ENCODE results near the gene KLHL3. TPM values are rescaled to one million over a fixed set of nuclear protein-coding genes. Genes with fewer than 3 reads are reported as not detected.

The KLHL3 gene
- total RNA-seq, 2 experiments from 2014 or later = 3.0 to 3.4 TPM

DNA sequence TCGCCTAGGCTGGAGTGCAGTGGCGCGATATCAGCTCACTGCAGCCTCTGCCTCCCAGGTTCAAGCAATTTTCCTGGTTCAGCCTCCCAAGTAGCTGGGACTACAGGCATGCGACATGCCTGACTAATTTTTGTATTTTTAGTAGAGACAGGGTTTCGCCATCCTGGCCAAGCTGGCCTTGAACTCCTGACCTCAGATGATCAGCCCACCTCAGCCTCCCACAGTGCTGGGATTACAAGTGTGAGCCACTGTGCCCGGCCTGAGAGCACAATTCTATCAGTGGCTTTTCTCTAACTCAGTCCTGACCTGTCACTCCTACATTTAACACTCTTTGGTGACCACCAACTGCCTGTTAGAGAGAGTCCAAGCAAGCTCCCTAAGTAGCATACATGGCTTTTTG, 154.1 kb downstream of the KLHL3 start:
- Mint-ChIP-seq H3K36me3 (no peaks in the 10 kb centered on the region), H3K9me3 (no peaks in the 10 kb centered on the region), H3K27ac (no peak overlapping the region), H3K27me3 (no peaks in the 10 kb centered on the region), H3K4me3 (no peak overlapping the region), H3K4me1 (ENCODE audit: low read depth) (no peaks in the 10 kb centered on the region)
- no peak for DNase-seq
- POLR2A ChIA-PET = no interaction called here
- CTCF ChIA-PET = no interaction called here
- intact Hi-C loops (cut with micrococcal nuclease) = no loop called here

DNA sequence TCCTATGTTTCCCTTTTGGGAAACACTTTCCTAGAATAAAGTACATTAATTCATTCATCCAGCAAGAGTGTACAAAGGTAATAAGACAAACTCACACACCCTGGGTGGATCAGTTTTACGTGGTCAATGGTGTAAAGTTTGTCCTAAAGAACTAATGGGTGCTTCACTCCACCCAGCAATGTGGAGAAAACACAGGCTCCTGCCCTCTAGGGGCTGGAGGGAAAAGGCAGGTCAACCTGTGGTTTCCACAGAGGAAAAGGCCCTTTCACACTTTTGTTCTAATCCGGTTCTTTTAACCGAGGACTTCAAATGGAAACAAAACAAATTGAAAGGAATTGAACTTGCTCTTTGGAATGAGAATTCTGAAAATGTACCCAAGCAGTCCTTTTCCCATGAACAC, 155.9 kb downstream of the KLHL3 start:
- H3K27me3 Mint-ChIP-seq = no peaks in the 10 kb centered on the region
- intact Hi-C loops (cut with micrococcal nuclease) = no loop called here
- POLR2A ChIA-PET = no interaction called here
- CTCF ChIA-PET = interaction anchor here (0.6 kb wide), 1 partner anchor 9 kb away, joined by 4 read pairs; no protein-coding TSS in a partner anchor
- no peaks in the 10 kb centered on the region for H3K9me3 Mint-ChIP-seq
- no peaks in the 10 kb centered on the region for H3K4me1 Mint-ChIP-seq (ENCODE audit: low read depth)
- no peaks in the 10 kb centered on the region for H3K36me3 Mint-ChIP-seq
- H3K4me3 Mint-ChIP-seq = no peak overlapping the region
- no peak overlapping the region for H3K27ac Mint-ChIP-seq
- DNase-seq = no peak

DNA sequence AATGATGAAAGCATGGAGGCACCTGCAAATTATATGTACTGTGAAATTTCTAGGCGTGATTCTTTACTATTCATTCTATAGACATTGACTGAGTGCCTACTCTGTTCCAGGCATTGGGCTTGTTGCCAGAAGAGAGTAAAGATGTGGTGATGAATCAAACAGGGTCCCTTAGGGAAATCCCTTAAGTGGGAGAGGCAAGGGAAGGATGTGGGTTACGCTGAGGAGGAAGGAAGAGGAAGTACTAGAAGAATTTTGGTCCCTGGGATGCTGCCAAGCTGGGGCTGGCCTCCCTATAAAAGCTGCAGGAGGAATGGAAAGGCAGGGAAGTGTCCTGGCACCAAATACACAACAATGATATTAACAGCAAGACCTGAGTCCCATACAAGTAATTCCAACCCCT, 160.0 kb downstream of the KLHL3 start:
- ChIA-PET CTCF (no interaction called here), POLR2A (no interaction called here)
- Mint-ChIP-seq H3K9me3 (no peaks in the 10 kb centered on the region), H3K27ac (no peak overlapping the region), H3K4me3 (no peak overlapping the region), H3K4me1 (ENCODE audit: low read depth) (no peaks in the 10 kb centered on the region), H3K27me3 (peaks cover 13% of the 10 kb centered on the region), H3K36me3 (no peaks in the 10 kb centered on the region)
- intact Hi-C loops (cut with micrococcal nuclease) = no loop called here
- DNase-seq = no peak

DNA sequence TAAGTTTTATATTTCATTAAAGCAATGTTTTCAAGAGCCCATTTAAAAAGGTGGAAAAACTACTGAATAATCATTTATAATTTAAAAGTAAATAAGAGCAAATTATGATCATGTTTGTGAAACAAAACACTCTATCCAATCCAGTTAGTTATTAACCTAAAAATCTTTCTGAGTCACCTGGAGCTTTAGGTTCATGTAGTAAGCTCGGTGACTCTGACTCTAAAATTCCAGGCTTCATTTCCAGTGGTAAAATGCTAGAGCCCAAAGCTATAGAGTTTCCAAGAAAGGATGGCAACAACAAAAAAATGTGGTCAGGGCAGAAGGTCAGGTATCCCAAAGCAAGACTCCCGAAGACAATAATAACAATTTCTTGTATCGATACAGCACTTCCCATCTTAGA, 160.7 kb downstream of the KLHL3 start:
- no peaks in the 10 kb centered on the region for H3K36me3 Mint-ChIP-seq
- H3K27ac Mint-ChIP-seq = no peak overlapping the region
- H3K9me3 Mint-ChIP-seq = no peaks in the 10 kb centered on the region
- intact Hi-C loops (cut with micrococcal nuclease) = no loop called here
- DNase-seq = no peak
- H3K27me3 Mint-ChIP-seq = peaks cover 13% of the 10 kb centered on the region
- H3K4me1 Mint-ChIP-seq (ENCODE audit: low read depth) = no peaks in the 10 kb centered on the region
- ChIA-PET CTCF (no interaction called here), POLR2A (no interaction called here)
- H3K4me3 Mint-ChIP-seq = no peak overlapping the region

DNA sequence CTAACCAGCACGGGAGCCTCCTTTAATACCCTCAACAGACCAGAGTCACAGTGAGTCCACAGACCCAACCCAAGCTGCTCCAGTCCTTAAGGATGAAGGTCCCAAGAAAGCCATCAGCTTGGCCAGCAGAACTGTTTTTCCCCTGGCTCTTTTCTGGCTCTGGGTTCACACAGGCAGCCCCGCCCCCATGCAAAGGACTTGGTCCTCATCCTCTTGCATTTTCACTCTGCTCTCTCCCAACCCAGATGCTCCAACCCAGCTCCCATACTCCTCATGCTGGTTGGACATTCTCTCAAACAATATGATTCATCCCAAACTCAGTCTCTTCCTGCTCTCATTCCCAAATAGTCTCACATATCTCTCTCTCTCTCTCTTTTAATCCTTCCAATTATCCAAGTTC, 162.5 kb downstream of the KLHL3 start:
- no peak overlapping the region for H3K4me3 Mint-ChIP-seq
- ChIA-PET POLR2A (no interaction called here), CTCF (no interaction called here)
- no peak for DNase-seq
- H3K27ac Mint-ChIP-seq = no peak overlapping the region
- H3K36me3 Mint-ChIP-seq = no peaks in the 10 kb centered on the region
- H3K4me1 Mint-ChIP-seq (ENCODE audit: low read depth) = no peaks in the 10 kb centered on the region
- H3K27me3 Mint-ChIP-seq = peaks cover 13% of the 10 kb centered on the region
- no peaks in the 10 kb centered on the region for H3K9me3 Mint-ChIP-seq
- intact Hi-C loops (cut with micrococcal nuclease) = no loop called here

DNA sequence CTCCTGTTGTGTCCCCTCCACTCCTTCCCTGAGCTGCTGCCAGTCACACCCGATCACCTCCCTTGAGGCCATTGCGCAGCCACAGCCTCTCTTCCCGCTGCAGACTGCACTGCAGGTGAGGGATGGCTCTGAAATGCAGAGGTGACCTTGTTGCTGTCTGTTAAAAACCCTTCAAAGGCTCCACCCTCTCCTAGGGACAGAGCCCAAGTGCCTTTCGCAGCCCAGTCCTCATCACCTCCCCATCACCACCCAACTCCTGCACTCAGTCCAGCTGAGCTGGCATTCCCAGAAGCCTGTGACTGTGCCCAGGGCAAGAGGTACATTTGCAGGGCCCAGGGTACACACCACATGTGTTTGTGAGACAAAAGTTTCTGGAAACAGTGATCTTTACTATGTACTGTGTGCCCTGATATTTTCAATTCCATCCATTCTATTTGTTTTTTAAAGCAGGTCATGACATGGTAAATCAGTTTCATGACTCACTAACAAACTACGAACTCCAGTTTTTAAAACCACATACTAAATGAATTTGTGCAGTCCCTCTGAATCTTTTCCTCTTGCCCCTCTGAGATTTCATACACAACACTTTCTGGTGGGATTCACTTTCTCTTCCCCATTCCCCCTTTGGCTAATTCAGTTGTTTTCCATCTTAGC, 163.7 kb downstream of the KLHL3 start:
- Mint-ChIP-seq H3K9me3 (no peaks in the 10 kb centered on the region), H3K27ac (no peak overlapping the region), H3K27me3 (peaks cover 13% of the 10 kb centered on the region), H3K4me3 (no peak overlapping the region), H3K4me1 (ENCODE audit: low read depth) (no peaks in the 10 kb centered on the region), H3K36me3 (no peaks in the 10 kb centered on the region)
- no peak for DNase-seq
- ChIA-PET POLR2A (no interaction called here), CTCF (no interaction called here)
- intact Hi-C loops (cut with micrococcal nuclease) = no loop called here

DNA sequence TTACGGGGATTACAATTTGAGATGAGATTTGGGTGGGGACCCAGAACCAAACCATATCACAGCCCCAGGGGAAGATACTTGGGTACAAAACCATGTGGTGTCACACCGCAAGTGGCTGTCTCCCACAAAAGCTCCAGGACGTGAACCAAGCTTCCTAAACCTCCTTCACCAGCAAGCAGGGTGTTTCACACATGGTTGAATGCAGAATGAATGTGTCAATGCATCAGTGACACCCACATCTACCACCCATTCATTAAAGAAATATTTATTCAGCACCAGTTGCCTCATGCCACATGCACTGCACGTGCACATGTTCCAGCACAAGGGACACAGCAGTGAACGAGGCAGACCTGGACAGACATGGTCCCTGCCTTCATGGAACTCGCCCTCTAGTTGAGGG, 165.8 kb downstream of the KLHL3 start:
- H3K4me3 Mint-ChIP-seq = no peak overlapping the region
- intact Hi-C loops (cut with micrococcal nuclease) = no loop called here
- POLR2A ChIA-PET = no interaction called here

More for the DNA sequence above, 165.8 kb downstream of the KLHL3 start:
- CTCF ChIA-PET = no interaction called here
- no peak for DNase-seq
- H3K36me3 Mint-ChIP-seq = no peaks in the 10 kb centered on the region
- no peaks in the 10 kb centered on the region for H3K9me3 Mint-ChIP-seq
- H3K4me1 Mint-ChIP-seq (ENCODE audit: low read depth) = no peaks in the 10 kb centered on the region
- H3K27me3 Mint-ChIP-seq = peaks cover 21% of the 10 kb centered on the region
- no peak overlapping the region for H3K27ac Mint-ChIP-seq

Small RNAs within 50 kb of the gene (microRNA-seq; reads per million reads assigned to microRNA genes)
- gene MIR874 (ENCODE audit: borderline microRNAs expressed, borderline number of aligned reads, borderline replicate concordance) = 132 reads per million, percentile 68 among the genes with 10 or more reads in this experiment

Other genes with a start within 250 kb of the KLHL3 start
- gene SPOCK1, start 236.8 kb downstream of the KLHL3 start, total RNA-seq = not detected
- 10 to 100 TPM; 29.2 to 29.6 TPM for gene HNRNPA0, start 18.3 kb upstream of the KLHL3 start, total RNA-seq
- not detected for gene MYOT, start 131.8 kb upstream of the KLHL3 start, total RNA-seq
- not detected for gene PKD2L2, start 153.4 kb upstream of the KLHL3 start, total RNA-seq